GM21423 (cell line): ENCODE results near the gene ZNF644.
A peak's percentile ranks its signal among the peaks of the same experiment; 100 is the strongest.
"Not testable (repeated sequence)": the region's sequence is repeated elsewhere in the genome, so short reads cannot be mapped to it uniquely, and the experiment has no call there.

Experiments used
- ATAC-seq: cut with Tn5 transposase; IDR thresholded peaks from one replicate; pipeline ENCODE4 v1.9.1; 2021; ENCODE audit warnings: mild to moderate bottlenecking, moderate library complexity; ENCODE audit not compliant: unreplicated experiment

The ZNF644 gene

DNA sequence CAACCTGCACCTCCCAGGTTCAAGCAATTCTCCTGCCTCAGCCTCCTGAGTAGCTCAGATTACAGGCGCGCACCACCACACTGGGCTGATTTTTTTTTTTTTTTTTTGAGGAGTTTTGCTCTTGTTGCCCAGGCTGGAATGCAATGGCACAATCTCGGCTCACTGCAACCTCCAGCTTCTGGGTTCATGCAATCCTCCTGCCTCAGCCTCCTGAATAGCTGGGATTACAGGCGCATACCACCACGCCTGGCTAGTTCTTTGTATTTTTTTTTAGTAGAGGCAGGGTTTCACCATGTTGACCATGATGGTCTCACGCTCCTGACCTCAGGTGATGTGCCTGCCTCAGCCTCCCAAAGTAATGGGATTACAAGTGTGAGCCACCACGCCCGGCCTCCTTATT is 93.6 kb downstream of the ZNF644 start:
- ATAC-seq, result not testable (repeated sequence)

DNA sequence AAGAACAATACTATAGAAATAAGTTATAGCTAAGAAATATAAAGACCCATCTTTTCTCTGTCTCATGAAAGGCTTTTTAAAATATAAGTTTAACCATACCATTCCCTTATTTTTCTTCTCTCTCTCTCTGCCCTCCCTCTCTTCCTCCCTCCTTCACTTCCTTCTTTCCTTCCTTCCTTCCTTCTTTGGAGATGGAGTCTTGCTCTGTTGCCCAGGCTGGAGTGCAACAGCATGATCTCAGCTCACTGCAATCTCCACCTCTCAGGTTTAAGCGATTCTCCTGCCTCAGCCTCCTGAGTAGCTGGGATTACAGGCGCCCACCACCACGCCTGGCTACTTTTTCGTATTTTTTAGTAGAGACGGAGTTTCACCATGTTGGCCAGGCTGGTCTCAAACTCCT is 94.2 kb downstream of the ZNF644 start:
- not testable (repeated sequence) for ATAC-seq

DNA sequence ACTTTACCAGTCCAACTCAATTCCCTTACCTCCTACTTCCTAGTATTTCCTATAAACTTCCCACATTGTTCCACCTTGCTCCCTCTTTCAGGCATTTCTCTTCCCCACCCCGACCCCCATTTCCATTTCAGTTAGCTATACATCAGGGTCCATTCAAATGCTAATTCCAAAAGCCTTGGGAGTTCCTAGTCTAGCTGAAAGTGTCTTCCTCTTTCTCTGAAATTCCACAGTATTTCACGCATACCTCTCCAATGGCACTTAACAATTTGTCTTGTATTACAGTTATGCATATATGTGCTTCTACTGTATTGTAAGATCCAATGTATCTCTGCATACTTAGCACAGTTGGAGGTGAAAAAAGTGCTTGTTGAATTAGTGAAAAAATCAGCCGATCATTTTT is 94.9 kb downstream of the ZNF644 start:
- ATAC-seq, result no peak

DNA sequence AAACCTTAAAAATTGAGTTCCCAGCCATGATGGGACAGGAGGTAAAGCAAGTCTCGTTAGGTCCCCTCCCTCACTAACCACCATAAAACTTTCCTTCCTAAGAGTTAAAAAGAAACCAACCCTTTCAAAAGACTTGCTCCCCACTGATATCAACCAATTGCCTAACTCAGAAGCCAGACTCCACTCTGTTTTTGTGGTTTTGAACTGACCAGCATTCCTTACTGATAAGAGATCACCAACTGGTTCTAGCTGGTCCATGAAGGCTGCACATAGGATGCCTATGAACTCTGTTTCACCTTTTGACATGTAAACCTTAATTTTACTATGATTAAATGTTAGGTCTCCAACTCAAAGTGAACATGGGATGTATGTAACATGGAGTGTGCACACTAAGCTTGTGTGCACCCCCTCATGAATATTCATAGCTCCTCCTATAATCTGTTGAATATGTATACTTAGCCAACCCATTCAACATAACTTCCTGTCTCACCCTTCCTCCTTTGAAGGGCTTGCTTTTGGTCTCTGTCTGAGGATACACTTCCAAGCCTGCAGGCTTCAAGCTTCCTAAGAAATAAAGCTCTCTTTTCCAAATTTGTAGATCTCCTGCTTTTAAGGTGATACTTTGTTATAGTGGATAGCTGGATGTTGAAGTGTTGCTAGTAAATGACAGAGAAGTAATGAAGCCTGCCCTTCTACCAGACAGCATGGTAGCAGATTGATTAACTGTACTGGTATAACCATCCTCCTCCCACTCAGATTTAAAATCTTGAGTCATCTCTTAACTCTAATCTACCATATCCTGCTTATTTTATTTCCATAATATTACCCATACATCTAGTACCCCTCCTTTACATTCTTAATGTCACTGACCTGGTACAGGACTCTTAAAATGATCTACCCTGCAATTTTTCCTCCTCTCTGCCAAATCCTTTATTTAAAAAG is 95.6 kb downstream of the ZNF644 start:
- no peak for ATAC-seq

DNA sequence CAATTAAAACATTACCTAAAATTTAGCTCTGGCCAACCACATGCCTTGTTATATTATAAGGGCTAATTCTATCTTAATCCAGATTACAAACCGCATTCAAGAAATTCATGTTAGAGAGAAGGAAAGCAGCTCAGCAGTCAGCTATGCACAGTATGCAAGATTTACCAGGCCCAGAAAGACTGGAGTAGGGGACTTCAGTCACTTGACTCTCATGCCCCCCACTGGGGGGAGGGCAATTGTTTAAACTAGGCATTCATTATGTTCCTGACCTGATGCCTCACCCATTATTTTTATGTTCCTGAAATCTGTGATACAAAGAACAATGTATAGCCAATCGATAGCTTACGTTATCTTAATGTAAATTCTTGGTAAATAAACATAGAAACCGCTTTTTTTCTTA is 96.9 kb downstream of the ZNF644 start:
- ATAC-seq, result no peak

DNA sequence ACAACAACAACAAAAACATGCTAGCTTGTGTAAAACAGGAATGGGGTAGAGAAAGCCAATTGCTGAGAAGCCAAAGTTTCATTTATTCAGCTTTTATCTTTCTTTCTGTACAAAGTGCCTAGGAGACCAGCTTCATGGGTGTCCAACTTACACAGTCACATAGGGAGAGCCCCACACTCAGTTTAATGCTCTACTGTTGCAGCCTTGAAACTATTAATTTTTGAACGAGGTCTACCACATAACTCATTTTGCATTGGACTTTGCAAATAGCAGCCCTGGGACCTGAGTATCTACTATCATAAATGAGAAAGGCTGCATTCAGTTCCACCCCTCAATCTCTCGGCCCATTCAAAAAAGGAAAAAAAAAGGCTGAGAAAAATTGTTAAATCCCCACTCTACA is 98.8 kb downstream of the ZNF644 start:
- no peak for ATAC-seq

DNA sequence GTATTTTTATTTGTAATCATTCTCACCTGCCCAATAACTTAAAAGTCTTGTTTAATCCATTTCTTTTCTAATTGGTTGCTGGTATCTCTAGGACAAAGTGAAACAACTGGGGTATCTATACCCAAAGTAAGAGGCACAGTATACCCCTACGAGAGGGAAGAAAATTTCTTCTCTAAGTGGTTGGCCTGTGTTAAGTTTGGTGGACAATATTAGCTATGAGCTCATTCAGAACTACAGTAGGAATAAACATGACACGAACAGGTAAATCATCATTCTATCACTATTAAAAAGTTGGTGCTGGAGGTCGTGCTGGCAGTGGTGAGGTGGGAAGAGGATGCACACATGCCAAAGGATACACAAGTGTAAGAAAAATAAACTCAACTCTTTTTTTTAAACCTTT is 99.6 kb downstream of the ZNF644 start:
- no peak for ATAC-seq

DNA sequence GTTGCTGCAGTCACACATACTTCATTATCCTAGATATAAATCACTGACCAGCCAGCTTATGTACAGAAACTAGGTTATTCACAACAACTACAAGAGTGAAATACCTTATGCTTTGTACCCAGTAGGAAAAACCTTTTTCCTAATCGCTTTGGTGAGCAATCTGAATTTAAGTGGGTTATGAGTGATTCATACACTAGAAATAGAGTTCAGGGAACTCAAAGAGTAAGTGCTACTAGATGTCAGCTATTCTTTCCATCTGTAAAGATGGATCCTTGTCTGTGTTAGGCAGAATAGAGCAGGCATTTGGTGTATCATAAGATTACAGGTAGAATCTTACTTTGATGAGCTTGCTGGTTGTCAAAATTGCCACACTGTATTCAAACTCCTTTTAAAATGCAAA is 101.9 kb downstream of the ZNF644 start:
- ATAC-seq, result peak; percentile 13

DNA sequence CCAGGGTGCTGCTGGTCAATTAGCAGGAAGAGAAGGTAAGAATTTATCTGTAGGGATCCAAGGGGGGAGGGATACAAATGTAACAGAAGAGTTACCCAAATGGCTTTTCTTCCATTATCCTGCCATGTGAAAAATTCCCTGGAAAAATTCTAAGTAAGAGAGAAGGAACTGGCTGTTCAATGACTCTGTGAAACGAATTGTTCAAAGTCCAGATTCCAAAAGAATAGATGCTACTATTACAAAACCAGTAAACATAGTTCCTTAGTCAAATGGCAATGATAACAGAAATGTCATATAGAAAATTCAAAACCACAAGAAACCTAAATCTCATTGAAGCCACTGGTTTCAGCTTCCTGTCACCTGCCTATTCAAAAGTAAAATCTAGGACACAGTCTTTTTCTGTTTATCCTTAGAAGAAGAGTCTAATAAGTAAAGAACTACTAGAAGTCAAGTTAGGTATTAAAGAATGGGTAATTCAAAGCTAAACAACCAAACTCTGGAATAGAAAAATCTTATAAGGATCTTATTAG is 102.6 kb downstream of the ZNF644 start:
- peak; percentile 48 for ATAC-seq

DNA sequence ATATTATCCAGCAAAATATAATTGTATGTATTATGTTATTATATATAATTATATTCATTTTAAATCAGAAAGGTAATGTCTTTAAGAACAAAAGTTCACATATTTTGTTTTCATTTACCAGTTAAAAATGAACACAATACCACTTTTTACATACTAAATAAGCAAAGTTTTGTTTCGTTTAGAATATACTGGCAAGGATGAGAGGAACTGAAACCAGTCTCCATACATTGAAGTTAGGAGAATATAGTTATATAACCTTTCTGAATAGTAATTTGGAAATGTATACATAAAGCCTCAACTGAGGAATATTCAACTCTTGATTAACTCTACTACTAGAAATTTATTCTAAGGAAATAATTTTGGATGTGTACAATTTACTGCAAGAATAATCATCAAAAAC is 110.5 kb downstream of the ZNF644 start:
- no peak for ATAC-seq

DNA sequence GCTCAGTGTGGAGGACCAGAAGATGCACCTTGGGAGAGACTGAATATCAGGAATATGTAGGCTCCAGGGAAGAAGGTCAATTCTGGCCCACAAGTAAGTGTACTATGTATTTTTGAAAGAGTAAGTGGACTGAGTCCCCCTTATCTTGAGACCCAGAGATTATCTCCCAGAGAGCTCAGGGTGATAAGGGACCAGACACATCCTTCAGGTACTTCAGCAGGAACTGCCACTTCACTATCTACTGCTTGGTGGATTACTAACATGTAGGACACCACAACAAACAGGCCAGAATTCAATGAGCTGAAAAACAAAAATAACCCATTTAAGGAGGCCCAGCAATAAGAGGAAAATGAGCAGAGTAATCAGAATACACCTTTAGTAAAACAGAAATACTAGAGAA is 119.2 kb downstream of the ZNF644 start:
- ATAC-seq, result no peak

DNA sequence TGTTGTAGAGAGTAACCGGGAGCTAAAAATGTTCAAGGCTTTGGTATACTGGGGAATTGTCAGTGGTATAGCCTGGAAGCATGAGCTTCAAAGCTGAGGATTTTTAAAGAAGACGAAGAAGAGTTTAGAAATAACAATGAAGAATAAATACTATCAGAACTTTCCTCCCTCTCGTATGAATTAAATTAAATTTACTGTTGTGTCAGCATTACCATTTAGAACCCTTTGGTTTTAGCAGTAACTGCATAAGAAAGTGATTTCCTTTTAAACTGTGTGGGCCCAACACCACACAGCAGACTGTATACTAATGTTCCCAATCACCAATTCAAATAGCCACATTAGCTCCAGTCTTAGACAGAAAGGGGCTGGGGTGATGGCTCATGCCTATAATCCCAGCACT is 122.6 kb downstream of the ZNF644 start:
- no peak for ATAC-seq

DNA sequence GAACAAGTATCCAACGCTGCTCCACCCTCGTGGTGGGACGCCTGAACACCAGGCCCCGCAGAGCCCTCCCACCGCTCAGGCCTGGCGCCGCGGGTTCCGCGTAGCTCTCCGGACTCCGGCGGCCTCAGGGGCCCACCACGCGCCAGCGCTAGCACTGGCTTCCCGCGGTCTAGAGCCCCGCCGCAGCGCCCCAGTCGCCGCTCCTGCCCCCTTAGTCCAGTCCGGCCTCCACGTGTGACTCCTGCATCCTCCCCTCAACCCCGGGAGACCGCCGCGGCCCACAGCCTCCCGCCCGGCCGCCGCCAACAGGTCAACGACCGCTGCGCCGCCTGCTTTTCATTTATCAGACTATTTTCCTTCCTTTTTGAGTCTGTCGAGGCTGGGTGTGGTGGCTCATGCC is 128.2 kb downstream of the ZNF644 start:
- not testable (repeated sequence) for ATAC-seq

DNA sequence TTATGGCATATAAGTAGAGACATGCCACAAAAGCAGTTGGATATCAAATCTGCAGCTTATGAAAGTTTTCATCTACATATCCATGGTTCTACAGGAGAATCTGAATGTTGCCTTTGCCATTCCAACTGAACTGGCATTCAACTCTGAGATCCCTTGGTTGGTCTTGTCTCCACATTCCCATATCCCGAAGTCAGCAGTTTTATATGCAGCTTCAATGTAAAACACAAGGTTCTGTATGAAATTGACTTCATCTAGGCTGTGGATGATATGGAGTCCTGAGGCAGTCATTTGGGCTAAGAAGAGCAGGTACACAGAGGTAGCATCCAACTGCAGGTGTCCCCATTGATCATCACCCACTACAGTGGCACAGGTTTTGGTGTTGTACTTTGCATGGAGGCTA is 129.0 kb downstream of the ZNF644 start:
- ATAC-seq, result not testable (repeated sequence)

DNA sequence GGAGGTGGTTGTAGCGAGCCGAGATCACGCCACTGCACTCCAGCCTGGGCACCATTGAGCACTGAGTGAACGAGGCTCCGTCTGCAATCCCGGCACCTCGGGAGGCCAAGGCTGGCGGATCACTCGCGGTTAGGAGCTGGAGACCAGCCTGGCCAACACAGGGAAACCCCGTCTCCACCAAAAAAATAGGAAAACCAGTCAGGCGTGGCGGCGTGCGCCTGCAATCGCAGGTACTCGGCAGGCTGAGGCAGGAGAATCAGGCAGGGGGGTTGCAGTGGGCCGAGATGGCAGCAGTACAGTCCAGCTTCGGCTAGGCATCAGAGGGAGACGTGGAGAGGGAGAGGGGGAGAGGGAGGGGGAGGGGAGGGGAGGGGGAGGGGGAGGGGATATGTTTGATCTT is 129.6 kb downstream of the ZNF644 start:
- not testable (repeated sequence) for ATAC-seq

DNA sequence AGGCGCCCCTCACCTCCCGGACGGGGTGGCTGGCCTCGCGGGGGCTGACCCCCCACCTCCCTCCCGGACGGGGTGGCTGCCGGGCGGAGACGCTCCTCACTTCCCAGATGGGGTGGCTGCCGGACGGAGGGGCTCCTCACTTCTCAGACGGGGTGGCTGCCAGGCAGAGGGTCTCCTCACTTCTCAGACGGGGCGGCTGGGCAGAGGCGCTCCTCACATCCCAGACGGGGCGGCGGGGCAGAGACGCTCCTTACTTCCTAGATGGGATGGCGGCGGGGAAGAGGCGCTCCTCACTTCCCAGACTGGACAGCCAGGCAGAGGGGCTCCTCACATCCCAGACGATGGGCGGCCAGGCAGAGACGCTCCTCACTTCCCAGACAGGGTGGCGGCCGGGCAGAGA is 130.1 kb downstream of the ZNF644 start:
- not testable (repeated sequence) for ATAC-seq

DNA sequence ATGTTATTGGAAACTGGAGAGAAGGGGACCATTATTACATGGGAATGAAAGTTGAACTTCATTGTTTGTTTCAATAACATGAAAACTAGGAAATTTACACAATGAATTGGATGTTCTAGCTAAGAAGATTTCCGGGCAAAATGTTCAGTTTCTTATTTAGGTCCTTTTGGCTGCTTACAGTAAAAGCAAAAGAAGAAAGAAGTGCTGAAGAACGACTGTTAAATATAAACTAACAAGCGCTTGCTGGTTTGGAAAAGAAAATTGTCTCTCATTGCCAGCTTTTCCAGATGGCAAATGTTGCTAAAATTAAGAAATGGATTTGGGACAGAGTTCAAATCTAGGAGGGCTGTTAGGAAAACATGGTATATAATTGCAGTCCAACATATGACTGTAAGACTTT is 139.6 kb downstream of the ZNF644 start:
- ATAC-seq, result no peak

DNA sequence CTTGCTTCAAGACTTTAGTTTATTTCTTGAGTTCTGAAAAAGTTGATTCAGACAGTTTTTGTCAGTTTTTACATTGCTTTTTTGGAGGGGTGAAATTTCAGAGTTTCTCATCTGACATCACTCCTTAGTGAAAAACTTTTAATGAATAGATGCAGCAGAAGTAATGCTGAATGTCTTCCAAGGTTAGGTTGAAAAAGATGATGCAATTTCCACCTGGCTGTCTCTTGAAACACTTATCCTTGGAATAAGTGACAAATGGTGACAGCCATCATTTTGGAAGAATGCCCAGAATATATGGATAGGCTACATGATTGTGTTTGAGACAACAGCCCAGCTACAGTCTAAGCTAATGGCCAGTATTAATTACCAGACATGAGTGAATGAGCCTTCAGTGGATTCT is 140.8 kb downstream of the ZNF644 start:
- no peak for ATAC-seq

DNA sequence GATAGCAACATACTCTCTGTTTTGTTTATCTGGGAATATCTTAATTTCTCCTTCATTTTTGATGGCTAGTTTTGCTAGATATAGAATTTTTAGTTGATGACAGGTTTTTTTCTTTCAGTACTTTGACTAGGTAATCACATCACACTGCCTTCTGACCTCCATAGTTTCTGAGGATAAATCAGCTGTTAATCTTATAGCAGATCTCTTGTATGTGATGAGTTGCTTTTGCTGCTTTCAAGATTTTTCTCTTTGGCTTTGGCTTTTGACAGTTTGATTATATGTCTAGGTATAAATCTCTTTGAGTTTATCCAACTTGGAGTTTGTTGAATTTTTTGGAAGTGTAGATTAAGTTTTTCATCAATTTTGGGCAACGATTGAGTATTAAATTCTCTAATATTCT is 142.6 kb downstream of the ZNF644 start:
- no peak for ATAC-seq

DNA sequence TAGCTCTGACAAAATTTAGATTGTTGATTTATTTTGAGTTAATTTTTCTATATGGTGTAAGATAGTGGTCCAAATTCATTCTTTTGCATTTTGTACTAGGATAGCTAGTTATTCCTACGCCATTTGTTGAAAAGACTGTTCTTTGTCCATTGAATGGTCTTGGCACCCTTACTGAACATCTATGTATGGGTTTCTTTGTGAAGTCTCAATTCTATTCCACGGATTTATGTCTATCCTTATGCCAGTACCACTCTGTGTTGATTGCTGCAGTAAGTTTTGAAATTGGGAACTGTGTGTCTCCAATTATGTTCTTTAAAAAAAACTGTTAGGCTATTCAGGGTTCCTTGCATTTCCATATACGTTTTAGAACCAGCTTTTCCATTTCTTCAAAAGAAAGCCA is 145.7 kb downstream of the ZNF644 start:
- ATAC-seq, result no peak
